ENCODE measurements around the gene BFSP2.
"Not testable (repeated sequence)": the region's sequence is repeated elsewhere in the genome, so short reads cannot be mapped to it uniquely, and the experiment has no call there.

Gene BFSP2

DNA sequence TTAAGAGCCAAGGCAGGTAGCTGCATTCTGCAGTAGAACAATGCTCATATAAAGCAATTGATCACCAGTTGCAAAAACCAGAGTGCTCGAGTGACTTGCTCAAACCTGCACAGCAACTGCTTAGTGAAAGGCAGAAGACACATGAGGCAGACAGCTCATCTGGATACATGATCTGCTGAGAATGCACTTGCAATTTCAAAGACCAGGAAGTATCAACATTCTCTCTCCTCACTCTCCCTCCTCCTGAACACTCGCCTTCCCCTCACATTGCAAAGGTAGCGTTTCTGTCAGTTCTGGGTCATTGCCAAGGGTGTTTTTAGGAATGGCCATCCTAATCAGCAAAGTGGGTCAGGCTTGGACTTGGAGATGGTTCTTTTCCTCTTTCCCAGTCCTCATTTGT is 61.0 kb downstream of the BFSP2 start:
- no peak for DNase-seq

GRCh38 chr3:133461291-133461690 is 61.4 kb downstream of the BFSP2 start:
- no peak for DNase-seq

- DNase-seq, result no peak
Observed at GRCh38 chr3:133463347-133463860, 63.5 kb downstream of the BFSP2 start.

DNA sequence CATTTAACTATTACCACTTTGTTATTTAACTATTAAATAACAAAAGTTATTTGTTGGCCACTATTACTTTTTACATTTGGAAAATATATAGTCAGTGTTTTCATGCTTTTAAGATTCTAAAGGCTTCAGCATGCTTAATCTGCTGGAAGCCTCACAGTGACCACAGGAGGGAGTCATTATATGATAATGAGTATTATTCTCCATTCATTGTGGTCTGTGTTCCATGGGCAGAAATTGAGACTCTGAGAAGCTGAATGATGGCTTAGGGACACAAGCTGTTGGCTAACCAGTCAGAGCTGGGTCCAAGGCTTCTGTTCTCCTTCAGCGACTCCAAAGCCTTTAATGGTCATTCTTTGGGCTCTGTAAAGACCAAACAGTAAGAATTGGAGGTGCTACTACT is 64.7 kb downstream of the BFSP2 start:
- DNase-seq, result no peak

GRCh38 chr3:133466531-133467386 is 66.9 kb downstream of the BFSP2 start:
- DNase-seq, result no peak

GRCh38 chr3:133467780-133468179 is 67.9 kb downstream of the BFSP2 start:
- no peak for DNase-seq

DNA sequence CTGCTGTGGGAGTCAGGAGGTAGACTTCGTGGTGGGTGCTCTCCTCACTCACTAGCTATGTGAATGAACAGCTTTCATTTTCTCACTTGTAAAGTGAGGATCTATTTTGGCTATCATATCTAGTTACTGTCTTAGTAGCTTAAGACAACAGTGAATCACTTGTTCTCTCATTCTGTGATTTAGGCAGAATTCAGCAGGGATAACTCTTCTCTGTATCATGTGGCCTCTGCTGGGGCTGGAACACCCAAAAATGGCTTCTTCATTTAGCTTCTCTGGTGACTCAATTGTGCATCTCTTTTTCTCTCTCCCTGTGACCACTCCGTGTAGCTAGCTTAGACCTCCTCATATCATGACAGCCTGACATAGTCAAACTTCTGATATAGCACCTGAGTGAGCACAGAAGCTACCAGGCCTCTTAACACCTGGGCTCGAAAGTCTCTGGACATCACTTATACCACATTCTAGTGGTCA is 68.4 kb downstream of the BFSP2 start:
- DNase-seq, result no peak

GRCh38 chr3:133469140-133469731 is 69.4 kb downstream of the BFSP2 start:
- no peak for DNase-seq

DNA sequence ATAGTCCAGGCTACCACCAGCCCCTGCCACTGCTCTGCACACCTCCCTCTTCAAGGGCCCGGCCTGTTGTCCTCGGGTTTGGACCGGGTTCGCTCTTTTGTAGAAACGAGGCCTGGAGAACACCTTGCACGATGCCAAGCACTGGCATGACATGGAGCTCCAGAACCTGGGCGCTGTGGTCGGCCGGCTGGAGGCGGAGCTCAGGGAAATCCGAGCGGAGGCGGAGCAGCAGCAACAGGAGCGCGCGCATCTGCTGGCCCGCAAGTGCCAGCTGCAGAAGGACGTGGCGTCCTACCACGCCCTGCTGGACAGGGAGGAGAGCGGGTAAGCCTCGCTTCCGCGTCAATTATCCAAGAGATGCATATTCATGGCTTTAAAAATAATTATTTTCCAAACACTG is 72.4 kb downstream of the BFSP2 start:
- no peak for DNase-seq

DNA sequence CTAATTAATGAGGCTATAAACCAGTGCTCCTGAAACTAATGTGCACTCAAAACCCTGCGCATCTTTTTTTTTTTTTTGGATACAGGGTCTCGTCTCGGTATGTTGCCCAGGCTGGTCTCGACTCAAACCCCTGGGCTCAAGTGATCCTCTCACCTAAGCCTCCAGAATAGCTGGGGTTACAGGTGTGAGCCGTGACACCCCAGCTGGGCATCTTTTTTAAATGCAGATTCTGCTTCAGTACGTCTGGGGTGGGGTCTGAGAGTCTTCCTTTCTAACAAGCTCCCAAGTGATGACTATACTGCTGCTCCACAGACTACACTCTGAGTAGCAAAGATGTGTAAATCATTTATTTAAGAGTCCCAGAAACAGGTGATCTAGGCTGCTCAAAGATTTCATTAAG is 73.0 kb downstream of the BFSP2 start:
- no peak for DNase-seq

DNA sequence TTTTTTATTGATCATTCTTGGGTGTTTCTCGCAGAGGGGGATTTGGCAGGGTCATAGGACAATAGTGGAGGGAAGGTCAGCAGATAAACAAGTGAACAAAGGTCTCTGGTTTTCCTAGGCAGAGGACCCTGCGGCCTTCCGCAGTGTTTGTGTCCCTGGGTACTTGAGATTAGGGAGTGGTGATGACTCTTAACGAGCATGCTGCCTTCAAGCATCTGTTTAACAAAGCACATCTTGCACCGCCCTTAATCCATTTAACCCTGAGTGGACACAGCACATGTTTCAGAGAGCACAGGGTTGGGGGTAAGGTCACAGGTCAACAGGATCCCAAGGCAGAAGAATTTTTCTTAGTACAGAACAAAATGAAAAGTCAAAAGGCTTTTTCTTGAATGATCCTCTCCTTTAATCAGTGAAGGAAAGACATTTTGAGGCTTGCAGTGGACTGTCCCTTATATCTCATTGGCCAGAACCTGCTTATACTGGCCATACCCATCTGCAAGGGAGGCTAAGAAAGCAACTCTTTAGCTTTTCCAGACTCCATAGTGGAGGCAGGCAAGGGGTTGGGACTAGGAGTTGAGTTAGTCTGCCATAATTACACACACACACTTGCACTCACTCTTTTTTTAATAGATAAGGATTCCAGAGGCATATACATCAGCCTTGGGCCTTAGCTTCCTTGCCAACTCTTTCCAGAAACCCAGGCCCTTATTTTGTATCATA is 73.8 kb downstream of the BFSP2 start:
- not testable (repeated sequence) for DNase-seq

DNA sequence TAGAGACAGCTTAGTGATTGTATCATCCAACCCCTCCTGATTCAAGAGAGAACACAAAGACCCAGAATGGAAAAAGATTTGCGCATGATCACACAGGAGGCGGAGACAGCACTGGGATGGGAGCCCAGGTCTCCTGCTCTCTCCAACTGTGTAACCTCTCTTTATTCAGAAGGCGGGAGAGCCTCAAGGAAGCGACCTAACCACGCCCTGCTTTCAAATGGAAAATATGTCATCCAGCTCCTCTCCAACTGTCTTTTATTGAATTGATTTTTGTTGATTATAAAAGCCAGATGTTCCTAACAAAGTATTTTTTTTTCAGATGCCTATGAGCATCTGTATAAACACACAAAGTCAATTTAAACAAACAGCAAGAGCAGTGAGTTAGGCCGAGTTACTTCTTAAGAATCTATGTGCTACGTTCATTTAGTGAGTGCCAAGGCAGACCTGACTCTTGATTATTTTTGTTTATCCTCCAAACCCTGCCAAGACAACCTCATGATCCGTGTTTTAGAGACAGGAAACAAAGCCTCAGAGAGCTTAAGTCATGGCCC is 74.5 kb downstream of the BFSP2 start:
- no peak for DNase-seq

DNA sequence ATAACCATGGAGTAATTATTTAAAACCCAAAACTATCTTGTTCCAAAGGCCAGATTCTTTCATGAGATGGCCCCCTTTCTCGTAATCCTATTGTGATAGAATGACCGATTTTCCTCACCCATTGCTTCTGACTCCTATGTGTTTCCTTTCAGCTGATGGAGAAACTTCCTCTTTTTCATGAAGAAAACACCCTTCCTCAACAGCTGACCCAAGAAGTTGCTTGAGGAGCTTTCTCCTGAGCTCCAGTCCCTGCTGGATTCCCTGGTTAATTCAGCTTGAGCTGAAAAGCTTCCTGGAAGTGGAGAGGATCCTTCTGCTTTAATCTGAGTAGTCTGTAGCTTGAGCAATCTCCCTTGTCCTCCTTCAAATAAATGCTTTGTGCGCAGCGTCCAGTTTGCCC is 75.0 kb downstream of the BFSP2 start:
- no peak for DNase-seq

DNA sequence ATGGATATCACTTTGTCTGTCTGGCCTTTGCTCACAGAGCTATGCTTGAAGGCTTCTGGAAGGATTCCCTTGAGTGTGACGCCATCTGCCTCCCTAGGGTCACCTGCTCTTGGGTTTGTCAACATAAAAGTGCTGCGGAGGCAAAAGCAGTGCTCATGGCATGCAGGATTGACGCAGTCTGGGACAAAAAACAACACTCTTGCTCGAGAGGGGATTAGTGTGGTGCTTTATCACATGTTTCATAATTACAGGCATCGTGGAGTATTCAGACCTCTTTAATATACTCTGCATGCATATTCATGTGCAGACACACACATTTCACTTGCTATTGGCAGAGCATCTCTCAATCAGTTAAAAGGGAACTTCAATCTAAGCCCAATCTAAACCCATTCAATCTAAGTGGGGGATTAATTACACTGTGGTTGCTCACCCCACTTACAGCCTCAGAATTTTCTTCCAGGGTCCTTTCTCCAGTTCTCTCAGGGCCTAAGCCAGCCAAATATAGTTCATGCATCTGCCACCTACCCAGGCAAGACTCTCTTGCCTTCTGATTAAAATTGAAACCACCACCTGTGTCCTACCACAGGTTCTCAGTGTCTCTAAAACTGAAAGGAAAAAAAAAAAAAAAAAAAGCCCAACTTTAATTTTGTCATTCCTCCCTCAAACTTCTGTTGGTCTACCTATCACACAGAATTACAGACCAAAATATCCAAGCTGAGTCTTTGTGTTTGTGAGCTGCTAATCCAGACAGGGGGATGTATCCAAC is 75.6 kb downstream of the BFSP2 start:
- no peak for DNase-seq

DNA sequence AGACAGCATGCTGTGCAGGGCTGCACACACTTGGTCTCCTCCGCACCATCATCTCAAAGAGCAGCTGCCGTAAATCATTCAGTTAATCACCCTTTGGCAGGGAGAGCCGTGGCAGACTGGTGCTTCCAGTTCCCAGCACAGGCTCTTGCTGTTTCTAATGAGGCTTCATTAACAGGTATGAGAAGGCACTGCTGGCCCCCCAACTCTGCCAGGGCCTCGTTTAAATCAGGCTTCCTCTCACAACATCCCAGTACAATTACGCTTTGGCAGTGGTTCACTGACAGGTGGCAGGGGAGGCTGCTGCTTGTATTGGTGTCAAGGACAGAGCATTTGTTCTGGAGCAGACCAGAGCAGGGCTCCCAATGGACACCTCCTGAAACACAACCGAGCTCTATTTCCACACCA is 77.1 kb downstream of the BFSP2 start:
- no peak for DNase-seq

GRCh38 chr3:133477487-133477886 is 77.6 kb downstream of the BFSP2 start:
- DNase-seq, result no peak

DNA sequence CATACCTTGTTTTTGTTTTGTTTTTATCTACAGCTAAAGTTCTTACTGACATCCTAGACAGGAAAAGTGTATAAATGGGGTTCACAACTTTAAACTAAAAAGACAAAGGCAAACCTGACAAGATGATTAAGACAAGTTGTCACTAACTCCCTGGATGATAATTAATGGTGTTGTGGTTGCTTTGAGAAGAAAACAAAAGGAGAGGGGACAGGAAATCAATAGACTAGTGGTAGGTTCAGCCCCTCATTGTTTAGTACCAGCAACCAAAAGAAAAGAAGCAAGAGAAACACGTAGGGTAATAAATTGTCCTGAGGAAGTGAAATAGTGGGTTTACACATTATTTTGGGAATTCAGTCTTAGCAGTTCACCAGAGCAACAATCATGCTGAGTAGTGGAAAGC is 78.8 kb downstream of the BFSP2 start:
- DNase-seq, result no peak

- no peak for DNase-seq
Observed at GRCh38 chr3:133479401-133479800, 79.5 kb downstream of the BFSP2 start.

DNA sequence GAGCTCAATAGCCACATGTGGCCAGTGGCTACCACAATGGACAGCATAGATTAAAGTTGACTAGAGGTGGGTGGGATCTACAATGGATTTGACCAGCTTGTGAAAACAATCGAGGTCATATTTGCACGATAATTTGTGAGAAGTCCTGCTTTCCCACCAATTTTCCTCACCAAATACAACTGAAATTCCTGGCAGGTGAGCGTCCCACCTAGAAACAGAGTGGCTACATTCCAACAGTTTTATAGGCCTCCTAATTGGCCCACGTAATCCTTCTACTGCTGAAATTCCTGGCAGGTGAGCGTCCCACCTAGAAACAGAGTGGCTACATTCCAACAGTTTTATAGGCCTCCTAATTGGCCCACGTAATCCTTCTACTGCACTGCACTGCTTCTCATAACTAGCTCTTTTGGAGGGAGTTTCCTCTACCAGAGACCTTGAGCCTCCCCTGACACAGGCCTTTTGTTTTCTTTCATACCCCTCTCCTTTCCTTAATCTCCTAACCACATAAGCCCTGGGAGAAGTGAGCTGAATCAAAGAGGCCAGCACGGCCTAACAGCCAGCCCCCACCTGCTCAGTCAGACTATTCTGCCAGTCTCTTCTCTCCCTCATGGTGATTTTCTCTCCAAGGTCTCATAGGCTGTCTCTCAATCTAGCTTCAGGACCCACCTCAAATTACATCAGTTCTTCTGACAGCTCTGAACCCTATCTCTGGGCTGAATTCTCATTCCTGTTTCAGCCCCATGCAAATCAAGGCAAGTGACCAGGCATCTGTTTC is 80.2 kb downstream of the BFSP2 start:
- DNase-seq, result no peak

DNA sequence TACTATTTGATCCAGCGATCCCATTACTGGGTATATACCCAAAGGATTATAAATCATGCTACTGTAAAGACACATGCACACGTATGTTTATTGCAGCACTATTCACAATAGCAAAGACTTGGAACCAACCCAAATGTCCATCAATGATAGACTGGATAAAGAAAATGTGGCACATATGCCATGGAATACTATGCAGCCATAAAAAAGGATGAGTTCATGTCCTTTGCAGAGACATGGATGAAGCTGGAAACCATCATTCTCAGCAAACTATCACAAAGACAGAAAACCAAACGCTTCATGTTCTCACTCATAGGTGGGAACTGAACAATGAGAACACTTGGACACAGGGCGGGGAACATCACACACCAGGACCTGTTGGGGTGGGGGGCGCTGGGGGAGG is 82.6 kb downstream of the BFSP2 start:
- DNase-seq, result not testable (repeated sequence)

- DNase-seq, result no peak
Observed at GRCh38 chr3:133486658-133487057, 86.8 kb downstream of the BFSP2 start.

GRCh38 chr3:133487204-133487603 is 87.3 kb downstream of the BFSP2 start:
- DNase-seq, result no peak

All from activated T-cell treated with anti-CD3 and anti-CD28 coated beads, Interleukin-2, amount 50 U/mL, for 1 hour (primary cell).